Measurements from ENCODE around the gene WNT8B.

WNT8B gene

GRCh38 chr10:100496567-100496966, 33.8 kb downstream of the WNT8B start:
- no peak for TF ChIP-seq CTCF (IDR thresholded peaks at IDR 0.05)
- no peak overlapping the region for H3K4me3 ChIP-seq
- H3K27ac ChIP-seq = no peak overlapping the region
- no peak for DNase-seq (ENCODE audit: low spot score)

GRCh38 chr10:100498059-100498458, 35.2 kb downstream of the WNT8B start:
- no peak for TF ChIP-seq CTCF (IDR thresholded peaks at IDR 0.05)
- Histone ChIP-seq H3K27ac (no peak overlapping the region), H3K4me3 (no peak overlapping the region)
- DNase-seq (ENCODE audit: low spot score) = no peak

GRCh38 chr10:100501423-100501822, 38.6 kb downstream of the WNT8B start:
- H3K4me3 ChIP-seq = no peak overlapping the region
- TF ChIP-seq CTCF (IDR thresholded peaks at IDR 0.05) = no peak

GRCh38 chr10:100502926-100503494, 40.2 kb downstream of the WNT8B start:
- Histone ChIP-seq H3K27ac (no peak overlapping the region), H3K4me3 (no peak overlapping the region)
- no peak for DNase-seq (ENCODE audit: low spot score)
- TF ChIP-seq CTCF (IDR thresholded peaks at IDR 0.05) = no peak

More at GRCh38 chr10:100501423-100501822, 38.6 kb downstream of the WNT8B start:
- no peak for DNase-seq (ENCODE audit: low spot score)
- H3K27ac ChIP-seq = no peak overlapping the region

GRCh38 chr10:100504096-100504495, 41.3 kb downstream of the WNT8B start:
- H3K27ac ChIP-seq = no peak overlapping the region
- no peak for TF ChIP-seq CTCF (IDR thresholded peaks at IDR 0.05)
- no peak for DNase-seq (ENCODE audit: low spot score)
- no peak overlapping the region for H3K4me3 ChIP-seq

GRCh38 chr10:100505164-100505563, 42.4 kb downstream of the WNT8B start:
- no peak for TF ChIP-seq CTCF (IDR thresholded peaks at IDR 0.05)
- no peak for DNase-seq (ENCODE audit: low spot score)
- Histone ChIP-seq H3K4me3 (no peak overlapping the region), H3K27ac (no peak overlapping the region)

GRCh38 chr10:100506596-100507356, 44.0 kb downstream of the WNT8B start:
- TF ChIP-seq CTCF (IDR thresholded peaks at IDR 0.05) = no peak
- Histone ChIP-seq H3K4me3 (no peak overlapping the region), H3K27ac (no peak overlapping the region)
- DNase-seq (ENCODE audit: low spot score) = no peak
